ENCODE results near the gene HMCN2.

- TF ChIP-seq CTCF (IDR thresholded peaks at IDR 0.05; ENCODE audit: extremely low read depth in 1 of 2, insufficient read depth in 1 of 2, low read depth in 1 of 2, low read length in 2 of 2) = no peak
- TF ChIP-seq MYC (IDR thresholded peaks at IDR 0.05; ENCODE audit: low read depth, low read length) = no peak
- TF ChIP-seq POLR2A (IDR thresholded peaks at IDR 0.05; ENCODE audit: low read depth, low read length) = no peak
- no peak for TF ChIP-seq MAX (IDR thresholded peaks at IDR 0.05; ENCODE audit: insufficient read depth, insufficient read length)
- TF ChIP-seq FOS (IDR thresholded peaks at IDR 0.05; ENCODE audit: borderline replicate concordance, insufficient read depth, low read length) = no peak
- TF ChIP-seq POLR2AphosphoS5 (IDR thresholded peaks at IDR 0.05; ENCODE audit: insufficient read depth, low read depth, low read length) = no peak
These were observed 204.7 kb downstream of the HMCN2 start for GRCh38 chr9:130470269-130470668.
